Activated T-cell treated with anti-CD3 and anti-CD28 coated beads, Interleukin-2, amount 50 U/mL, for 24 hours (primary cell): ENCODE results near the gene CALHM2.

ENCODE experiments used
- DNase-seq: peaks from one replicate; pipeline ENCODE4 v3.0.0-alpha.2; 2020
- H3K27ac Mint-ChIP-seq: 2 replicates; pipeline ENCODE4 v1.8.0; 2020; ENCODE audit warnings: mild to moderate bottlenecking, mixed read lengths
- H3K27me3 Mint-ChIP-seq: 2 replicates; pipeline ENCODE4 v1.8.0; 2020; ENCODE audit warnings: mixed read lengths
- H3K36me3 Mint-ChIP-seq: 2 replicates; pipeline ENCODE4 v1.8.0; 2020; ENCODE audit warnings: low read depth, mixed read lengths
- H3K4me1 Mint-ChIP-seq: 2 replicates; pipeline ENCODE4 v1.8.0; 2020; ENCODE audit warnings: low read depth, mixed read lengths
- H3K4me3 Mint-ChIP-seq: 2 replicates; pipeline ENCODE4 v1.8.0; 2020; ENCODE audit warnings: mild to moderate bottlenecking, moderate library complexity, mixed read lengths
- H3K9me3 Mint-ChIP-seq: 2 replicates; pipeline ENCODE4 v1.8.0; 2020; ENCODE audit warnings: mixed read lengths

CALHM2 gene, protein sequence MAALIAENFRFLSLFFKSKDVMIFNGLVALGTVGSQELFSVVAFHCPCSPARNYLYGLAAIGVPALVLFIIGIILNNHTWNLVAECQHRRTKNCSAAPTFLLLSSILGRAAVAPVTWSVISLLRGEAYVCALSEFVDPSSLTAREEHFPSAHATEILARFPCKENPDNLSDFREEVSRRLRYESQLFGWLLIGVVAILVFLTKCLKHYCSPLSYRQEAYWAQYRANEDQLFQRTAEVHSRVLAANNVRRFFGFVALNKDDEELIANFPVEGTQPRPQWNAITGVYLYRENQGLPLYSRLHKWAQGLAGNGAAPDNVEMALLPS

DNA sequence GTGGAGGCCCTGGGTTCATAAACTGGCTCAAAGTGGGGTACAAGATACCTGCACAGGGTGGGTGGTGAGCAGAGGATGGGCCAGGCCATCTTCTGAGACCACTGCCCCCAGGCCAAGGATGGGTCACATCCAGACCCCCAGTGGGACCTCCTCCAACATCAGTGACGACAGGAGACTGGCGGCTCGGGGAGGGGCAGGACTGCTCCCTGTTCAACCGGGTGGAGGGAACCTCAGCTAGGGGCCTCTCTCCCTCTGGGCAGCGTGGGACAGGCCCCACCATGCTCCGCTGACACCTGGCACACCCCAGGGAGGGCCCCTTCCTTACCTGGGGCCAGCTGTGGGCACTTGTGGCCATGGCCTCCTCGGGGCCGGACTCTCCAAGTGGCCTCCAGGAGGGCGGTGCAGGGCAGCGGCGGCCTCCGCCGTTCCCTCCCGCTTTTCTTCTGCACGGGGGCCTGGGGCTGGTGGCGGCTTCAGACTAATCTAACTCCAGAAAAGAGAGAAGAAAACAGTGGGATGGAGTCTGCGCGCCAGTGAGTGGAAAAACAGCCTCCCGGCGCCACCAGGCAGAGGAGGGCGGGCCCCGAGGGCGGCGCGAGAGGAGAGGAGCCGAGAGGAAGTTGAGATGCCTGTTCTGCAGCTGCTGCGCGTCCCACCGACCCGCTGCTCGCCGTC is at the start of gene CALHM2:
CALHM2 (minus strand) TSS at position 540 of the 675 bp plus-strand sequence. CDS start 2,429 bp downstream, outside the sequence.
- Mint-ChIP-seq H3K4me1 (peaks cover 51% of the 10 kb centered on the region), H3K4me3 (peak within 1 kb of the TSS; percentile 80), H3K27me3 (no peaks in the 10 kb centered on the region), H3K27ac (peak within 1 kb of the TSS; percentile 91), H3K36me3 (peaks cover 40% of the 10 kb centered on the region), H3K9me3 (no peaks in the 10 kb centered on the region)
- peak; percentile 79 for DNase-seq

DNA sequence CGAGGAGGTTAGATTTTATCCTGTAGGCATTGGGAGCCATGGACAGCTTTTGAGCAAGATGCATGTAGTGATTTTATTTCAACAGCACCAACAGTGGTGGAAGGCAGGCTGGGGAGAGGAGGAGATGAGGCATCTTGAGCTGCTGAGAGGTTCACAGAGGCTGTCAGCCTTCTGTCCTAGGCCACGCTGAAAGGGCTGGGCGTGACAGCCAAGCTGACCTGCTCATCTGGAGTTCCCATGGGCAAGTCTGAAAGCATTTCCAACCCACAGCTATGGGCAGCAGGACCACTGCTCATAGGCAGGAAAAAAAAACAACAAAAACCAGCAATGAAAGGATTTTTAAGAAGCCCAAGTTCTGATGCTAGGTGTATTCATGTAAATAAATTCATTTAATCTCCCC is 49.0 kb upstream of the CALHM2 start:
- Mint-ChIP-seq H3K36me3 (no peaks in the 10 kb centered on the region), H3K4me1 (peaks cover 25% of the 10 kb centered on the region), H3K27me3 (peaks cover 60% of the 10 kb centered on the region), H3K4me3 (no peak overlapping the region), H3K9me3 (no peaks in the 10 kb centered on the region), H3K27ac (no peak overlapping the region)
- no peak for DNase-seq

DNA sequence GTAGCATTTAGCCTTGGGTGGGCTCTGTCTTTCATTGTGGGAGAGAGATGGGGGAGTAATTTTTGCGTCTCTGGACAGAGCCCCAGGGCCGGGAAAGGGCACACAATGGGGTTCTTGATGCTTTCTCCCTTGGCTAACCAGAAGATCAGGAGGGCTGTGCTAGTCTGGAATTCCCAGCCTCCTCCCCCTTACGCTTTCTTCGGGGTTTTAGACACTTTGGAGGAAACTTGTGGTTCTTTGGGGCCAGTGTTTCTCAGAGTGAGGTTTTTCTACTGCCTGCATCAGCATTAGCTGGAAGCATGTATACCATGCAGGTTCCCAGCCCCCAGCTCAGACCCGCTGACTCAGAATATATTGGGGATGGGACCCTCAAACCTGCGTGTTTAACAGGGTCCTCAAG is 48.3 kb upstream of the CALHM2 start:
- H3K27me3 Mint-ChIP-seq: peaks cover 60% of the 10 kb centered on the region
- no peak overlapping the region for H3K4me3 Mint-ChIP-seq
- peaks cover 25% of the 10 kb centered on the region for H3K4me1 Mint-ChIP-seq
- H3K27ac Mint-ChIP-seq: no peak overlapping the region
- H3K36me3 Mint-ChIP-seq: no peaks in the 10 kb centered on the region
- no peak for DNase-seq
- no peaks in the 10 kb centered on the region for H3K9me3 Mint-ChIP-seq

DNA sequence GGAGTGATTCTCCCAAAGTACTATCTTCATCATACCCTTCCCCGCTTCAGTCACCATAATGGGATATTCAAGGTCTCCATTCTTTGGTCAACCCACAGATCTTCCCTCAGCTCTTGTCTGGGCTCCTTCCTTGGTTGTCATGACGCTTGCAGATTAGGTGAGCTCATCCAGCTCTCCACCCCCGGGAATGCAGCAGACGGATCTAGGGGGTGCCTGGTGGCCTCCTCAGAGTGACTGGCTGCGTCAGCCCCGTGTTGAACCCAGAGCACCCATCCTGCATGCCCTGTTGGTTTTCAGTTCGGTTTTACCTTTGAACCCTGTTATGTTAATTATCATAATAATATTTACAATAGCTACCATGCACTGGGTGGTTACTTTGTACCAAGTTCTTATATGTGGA is 47.7 kb upstream of the CALHM2 start:
- Mint-ChIP-seq H3K27me3 (peaks cover 66% of the 10 kb centered on the region), H3K36me3 (no peaks in the 10 kb centered on the region), H3K4me3 (no peak overlapping the region), H3K27ac (no peak overlapping the region), H3K4me1 (peaks cover 25% of the 10 kb centered on the region), H3K9me3 (no peaks in the 10 kb centered on the region)
- no peak for DNase-seq

DNA sequence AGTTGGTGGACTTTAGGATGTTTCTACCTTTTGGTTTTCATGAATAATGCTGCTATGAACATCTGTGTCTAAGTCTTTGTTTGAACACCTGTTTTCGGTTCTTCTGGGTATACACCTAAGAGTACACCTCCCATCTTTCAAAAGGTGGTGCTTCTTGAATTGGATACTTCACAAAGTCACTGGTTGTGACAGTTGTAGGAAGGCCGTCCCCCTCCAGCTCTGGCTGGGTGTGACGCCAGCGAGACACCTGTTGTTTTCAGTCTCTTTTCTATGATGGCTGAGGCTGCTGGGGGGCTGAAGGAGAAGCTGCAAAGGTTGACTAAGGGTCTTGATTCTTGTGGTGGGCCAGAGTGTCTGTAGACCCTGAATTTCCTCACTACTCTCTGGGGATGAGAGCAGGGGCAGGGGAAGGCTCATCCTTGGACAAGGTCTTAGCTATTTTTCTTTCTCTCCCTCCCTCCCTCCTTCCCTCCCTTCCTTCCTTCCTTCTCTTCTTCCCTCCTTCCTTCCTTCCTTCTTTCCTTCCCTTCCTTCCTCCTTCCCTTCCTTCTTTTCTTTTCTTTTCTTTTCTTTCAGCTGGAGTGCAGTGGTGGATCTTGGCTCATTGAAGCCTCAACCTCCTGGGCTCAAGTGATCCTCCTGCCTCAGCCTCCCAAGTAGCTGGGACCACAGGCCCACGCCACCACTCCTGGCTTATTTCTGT is 46.9 kb upstream of the CALHM2 start:
- H3K27me3 Mint-ChIP-seq: peaks cover 73% of the 10 kb centered on the region
- DNase-seq: no peak
- peaks cover 21% of the 10 kb centered on the region for H3K4me1 Mint-ChIP-seq
- no peak overlapping the region for H3K27ac Mint-ChIP-seq
- H3K36me3 Mint-ChIP-seq: no peaks in the 10 kb centered on the region
- H3K4me3 Mint-ChIP-seq: no peak overlapping the region
- no peaks in the 10 kb centered on the region for H3K9me3 Mint-ChIP-seq

DNA sequence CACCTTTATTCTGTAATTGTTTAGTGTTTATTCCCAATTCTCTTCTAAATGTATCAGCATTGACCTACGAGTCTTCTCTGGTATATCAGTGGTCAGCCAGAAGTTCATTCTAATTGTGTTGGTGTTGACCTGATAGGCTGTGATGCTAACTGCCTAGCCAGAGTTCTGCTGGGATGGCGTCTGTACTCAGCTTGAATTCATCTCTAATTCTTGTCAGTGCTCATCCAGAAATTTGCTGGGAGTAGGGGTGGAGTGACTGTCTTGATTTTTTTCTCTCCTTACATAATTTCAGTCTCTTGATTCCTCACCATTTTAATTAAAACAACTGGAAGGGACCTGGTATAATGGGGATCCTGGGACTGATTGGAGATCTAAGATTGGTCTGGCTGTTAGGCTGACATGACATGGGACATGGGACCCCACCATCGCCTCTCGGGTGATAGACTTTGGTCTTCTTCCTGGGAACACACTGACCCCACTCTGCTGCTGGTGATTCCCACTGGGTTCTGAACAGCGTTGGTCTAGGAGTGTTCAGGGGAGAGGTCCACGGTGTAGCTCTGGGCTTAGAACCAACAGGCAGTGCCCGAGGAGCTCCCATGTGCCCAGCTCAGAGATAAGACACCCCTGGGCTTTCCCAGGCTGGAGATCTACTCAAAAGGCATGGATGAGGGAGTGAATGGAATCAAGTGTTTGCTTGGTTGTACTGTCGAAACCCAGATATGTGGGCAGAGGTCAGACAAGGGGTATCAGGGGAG is 45.2 kb upstream of the CALHM2 start:
- H3K36me3 Mint-ChIP-seq: no peaks in the 10 kb centered on the region
- peaks cover 22% of the 10 kb centered on the region for H3K4me1 Mint-ChIP-seq
- H3K27me3 Mint-ChIP-seq: peaks cover 75% of the 10 kb centered on the region
- H3K27ac Mint-ChIP-seq: no peak overlapping the region
- no peaks in the 10 kb centered on the region for H3K9me3 Mint-ChIP-seq
- no peak overlapping the region for H3K4me3 Mint-ChIP-seq
- DNase-seq: no peak

DNA sequence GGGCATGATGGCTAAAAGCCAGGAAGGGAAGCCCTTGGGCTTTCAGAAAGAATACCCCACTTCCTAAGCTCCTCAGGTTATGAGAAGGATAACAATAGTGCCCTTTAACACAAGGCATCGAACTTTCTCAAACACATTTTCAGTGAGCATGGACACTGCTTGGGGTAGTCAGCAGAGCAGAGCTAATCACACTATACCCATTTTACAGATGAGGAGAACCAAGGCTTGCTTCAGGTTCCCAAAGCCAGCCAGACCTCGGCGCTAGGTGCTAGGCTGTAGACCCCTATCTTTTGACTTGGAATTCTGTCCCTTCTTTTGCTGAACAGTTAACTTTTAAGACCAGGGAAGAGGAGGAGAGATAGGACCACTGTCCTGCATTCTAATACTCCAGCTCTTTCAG is 43.2 kb upstream of the CALHM2 start:
- peaks cover 15% of the 10 kb centered on the region for H3K4me1 Mint-ChIP-seq
- no peaks in the 10 kb centered on the region for H3K36me3 Mint-ChIP-seq
- H3K27me3 Mint-ChIP-seq: peaks cover 66% of the 10 kb centered on the region
- DNase-seq: no peak
- no peak overlapping the region for H3K27ac Mint-ChIP-seq
- H3K9me3 Mint-ChIP-seq: no peaks in the 10 kb centered on the region
- no peak overlapping the region for H3K4me3 Mint-ChIP-seq

DNA sequence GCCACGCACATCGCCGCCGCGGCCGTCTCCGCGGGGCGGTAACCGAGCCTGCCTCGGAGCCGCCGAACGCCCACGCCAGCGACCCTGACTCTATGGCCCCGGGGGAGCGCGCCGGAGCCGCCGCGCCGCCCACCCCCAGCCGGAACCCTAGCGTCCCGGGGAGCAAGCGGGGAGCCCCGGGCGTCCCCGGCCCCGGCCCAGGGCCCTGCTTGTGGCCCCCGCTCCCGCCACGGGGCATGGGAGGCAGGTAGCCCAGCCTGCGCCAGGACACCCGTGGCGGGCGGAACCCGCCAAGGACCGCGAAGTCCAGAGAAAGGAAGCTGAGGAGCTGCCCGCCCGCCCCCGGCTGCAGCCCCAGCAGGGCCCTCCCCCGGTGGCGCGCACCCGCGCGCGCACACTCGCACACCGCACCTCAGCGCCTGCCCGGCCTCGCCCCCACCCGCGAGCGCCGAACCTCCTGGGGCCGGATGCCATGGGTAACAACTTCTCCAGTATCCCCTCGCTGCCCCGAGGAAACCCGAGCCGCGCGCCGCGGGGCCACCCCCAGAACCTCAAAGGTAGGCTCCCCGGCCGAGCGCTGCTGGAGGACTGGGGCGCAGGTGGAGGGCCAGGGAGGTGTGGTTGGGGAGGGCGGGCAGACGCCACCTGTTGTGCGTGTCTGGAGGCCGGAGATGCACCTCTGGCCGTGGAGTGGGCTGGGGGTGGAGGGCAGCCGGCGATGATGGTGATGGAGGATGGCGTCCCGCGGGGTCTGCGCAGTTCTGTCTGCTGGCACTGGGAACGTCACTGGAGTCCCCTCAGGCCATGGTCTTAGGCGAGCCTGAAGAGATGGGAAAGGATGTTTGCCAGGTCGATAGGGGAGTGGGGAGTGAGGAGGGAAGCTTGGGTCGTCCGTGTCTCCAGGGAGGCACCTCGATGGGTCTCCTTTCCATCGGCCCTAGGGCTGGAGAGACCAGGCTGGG is 42.0 kb upstream of the CALHM2 start:
- Mint-ChIP-seq H3K4me3 (peak overlapping the region; percentile 70), H3K27me3 (peaks cover 59% of the 10 kb centered on the region), H3K27ac (no peak overlapping the region), H3K36me3 (no peaks in the 10 kb centered on the region), H3K9me3 (no peaks in the 10 kb centered on the region), H3K4me1 (peaks cover 14% of the 10 kb centered on the region)
- peak; percentile 50 for DNase-seq

DNA sequence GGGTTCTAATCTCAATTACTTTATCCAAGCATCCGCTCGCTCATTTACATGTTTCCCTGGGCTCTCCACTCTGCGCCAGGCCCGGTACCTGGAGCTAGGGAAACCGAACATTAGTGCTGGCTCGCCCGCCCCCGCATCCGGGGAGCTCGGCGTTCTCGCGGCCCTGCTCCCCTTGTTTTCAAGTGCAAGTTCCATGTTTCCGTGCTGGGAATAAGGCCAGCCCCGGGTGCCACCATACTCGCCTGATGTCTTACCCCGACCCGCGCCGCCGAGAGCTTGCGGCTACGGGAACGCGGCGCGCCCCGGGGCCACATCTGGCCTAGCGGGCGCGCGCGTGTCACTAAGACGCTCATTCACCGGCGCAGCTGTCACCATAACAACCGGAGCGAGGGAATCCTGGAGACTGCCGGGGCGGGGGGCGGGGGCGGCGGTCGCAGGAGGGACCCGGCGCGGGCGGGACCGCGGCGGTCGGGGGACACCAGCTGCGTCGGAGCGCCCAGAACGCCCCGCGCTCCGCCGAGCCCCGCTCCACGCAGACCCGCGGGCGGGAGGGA is 41.3 kb upstream of the CALHM2 start, which contains the start of gene NEURL1:
NEURL1 (plus strand) TSS at position 344 of the 554 bp plus-strand sequence. CDS start 683 bp downstream, outside the sequence.
- H3K36me3 Mint-ChIP-seq: no peaks in the 10 kb centered on the region
- H3K4me3 Mint-ChIP-seq: peak within 1 kb of the TSS; percentile 79
- H3K27ac Mint-ChIP-seq: no peak within 1 kb of the TSS
- H3K9me3 Mint-ChIP-seq: no peaks in the 10 kb centered on the region
- H3K27me3 Mint-ChIP-seq: peaks cover 51% of the 10 kb centered on the region
- H3K4me1 Mint-ChIP-seq: peaks cover 14% of the 10 kb centered on the region
- DNase-seq: peak; percentile 55

DNA sequence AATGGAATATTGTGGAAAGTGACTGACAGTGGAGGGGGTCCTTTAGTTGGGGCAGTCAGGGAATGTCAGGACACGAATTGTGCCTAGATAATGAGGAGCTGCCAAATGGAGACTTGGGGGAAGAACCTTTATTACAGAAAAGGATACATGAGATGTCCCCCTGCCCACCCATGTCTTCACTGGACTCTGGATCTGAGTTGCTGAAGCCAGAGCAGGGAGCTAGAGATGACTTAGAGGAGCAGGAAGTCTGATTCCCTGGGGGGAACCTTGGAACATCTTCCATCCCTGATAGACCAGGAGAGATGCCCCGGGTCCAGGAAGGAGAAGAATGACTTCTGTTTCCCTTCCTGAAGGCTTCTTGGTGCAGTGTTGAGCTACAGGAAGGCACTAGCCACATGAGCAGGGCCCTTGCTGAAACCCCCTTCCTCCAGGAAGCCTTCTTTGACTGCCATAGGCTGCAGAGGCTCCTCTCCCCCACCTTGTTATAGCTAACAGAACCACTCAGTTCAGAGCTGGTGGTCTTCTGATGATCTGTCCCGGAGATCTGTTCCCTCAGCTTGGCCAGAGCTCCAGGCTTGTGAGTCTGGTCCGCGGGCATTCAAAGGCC is 40.6 kb upstream of the CALHM2 start:
- Mint-ChIP-seq H3K27me3 (peaks cover 50% of the 10 kb centered on the region), H3K27ac (no peak overlapping the region), H3K4me1 (peaks cover 14% of the 10 kb centered on the region), H3K9me3 (no peaks in the 10 kb centered on the region), H3K4me3 (peak overlapping the region; percentile 79), H3K36me3 (no peaks in the 10 kb centered on the region)
- DNase-seq: no peak

DNA sequence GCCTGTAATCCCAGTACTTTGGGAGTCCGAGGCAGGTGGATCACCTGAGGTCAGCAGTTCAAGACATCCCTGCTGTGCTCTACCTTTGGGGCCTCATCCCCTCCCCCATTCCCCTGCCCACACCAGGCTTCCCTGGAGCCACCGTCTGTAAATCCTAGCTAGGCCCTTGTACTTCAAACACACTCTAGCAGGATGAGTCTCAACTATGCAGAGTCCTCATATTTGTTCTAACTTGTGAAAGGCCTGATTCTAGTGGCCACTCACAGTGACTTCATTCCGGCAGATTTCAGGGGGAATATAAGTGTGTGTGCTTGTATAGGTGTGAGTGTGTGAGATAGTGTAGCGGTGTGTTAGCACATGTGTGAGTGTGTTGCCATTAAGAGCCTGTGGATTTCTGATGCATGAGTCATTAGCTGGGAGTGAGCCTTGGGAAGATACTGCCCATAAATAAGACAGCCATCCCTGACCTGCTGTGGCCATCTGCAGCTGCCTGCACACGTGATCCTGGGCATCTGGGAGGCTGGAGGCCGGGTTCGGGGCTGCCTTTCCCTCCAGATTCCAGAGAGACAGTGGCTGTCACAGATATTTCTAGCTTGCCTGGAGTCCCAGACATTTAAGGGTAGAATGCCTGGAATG is 39.7 kb upstream of the CALHM2 start:
- DNase-seq: no peak
- H3K9me3 Mint-ChIP-seq: no peaks in the 10 kb centered on the region
- H3K36me3 Mint-ChIP-seq: no peaks in the 10 kb centered on the region
- H3K4me1 Mint-ChIP-seq: peaks cover 14% of the 10 kb centered on the region
- peaks cover 41% of the 10 kb centered on the region for H3K27me3 Mint-ChIP-seq
- H3K4me3 Mint-ChIP-seq: no peak overlapping the region
- no peak overlapping the region for H3K27ac Mint-ChIP-seq

DNA sequence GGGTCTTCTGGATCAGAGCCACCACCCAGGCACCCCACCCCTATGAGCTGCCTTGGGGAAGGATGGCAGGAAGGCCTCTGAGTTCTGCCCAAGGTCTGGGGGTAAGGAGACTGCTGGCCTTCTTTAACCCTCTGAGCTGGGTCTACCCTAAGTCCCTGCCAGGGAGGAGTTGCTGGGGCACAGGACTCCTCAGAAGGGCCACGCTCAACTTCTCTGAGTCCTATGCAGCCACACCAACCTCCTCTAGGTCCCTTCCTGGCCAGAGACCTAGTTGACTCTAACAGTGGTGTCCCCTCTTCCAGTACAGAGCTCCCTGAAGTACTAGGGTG is 38.8 kb upstream of the CALHM2 start:
- H3K4me3 Mint-ChIP-seq: no peak overlapping the region
- H3K36me3 Mint-ChIP-seq: no peaks in the 10 kb centered on the region
- H3K9me3 Mint-ChIP-seq: no peaks in the 10 kb centered on the region
- H3K27me3 Mint-ChIP-seq: peaks cover 37% of the 10 kb centered on the region
- no peak overlapping the region for H3K27ac Mint-ChIP-seq
- DNase-seq: no peak
- H3K4me1 Mint-ChIP-seq: peaks cover 14% of the 10 kb centered on the region

DNA sequence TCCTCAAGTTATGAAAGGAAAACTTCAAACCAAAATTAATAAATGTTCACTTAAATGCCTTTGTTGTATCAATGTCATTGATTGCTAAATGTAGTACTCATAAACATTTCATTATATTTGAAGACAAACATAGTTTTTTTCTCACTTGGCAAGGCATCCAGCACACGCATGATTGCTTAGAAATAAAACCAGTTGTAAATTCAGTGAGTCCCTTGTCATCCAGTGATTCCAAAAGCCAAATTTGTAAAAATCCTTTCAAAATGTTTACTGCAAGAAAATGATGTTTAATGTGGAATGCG is 35.2 kb upstream of the CALHM2 start:
- Mint-ChIP-seq H3K27ac (no peak overlapping the region), H3K4me1 (peaks cover 4% of the 10 kb centered on the region), H3K36me3 (no peaks in the 10 kb centered on the region), H3K27me3 (peaks cover 7% of the 10 kb centered on the region), H3K4me3 (no peak overlapping the region), H3K9me3 (no peaks in the 10 kb centered on the region)
- DNase-seq: no peak
